A549 (cell line): ENCODE data around the gene CPB2.

ENCODE experiments used
- CTCF ChIP-seq: fragments of >200 bp; sonication (Bioruptor Twin); formaldehyde crosslinking; IDR thresholded peaks from 3 replicates; pipeline ENCODE4 v1.5.1; 2016
- EP300 ChIP-seq, 2 experiments: fragments of >200 bp; sonication (Bioruptor Twin); formaldehyde crosslinking; IDR thresholded peaks; 2 replicates in 1 of 2; 3 replicates in 1 of 2; pipeline ENCODE4 v1.6.1; 2016 to 2017
- JUNB ChIP-seq: fragments of >200 bp; sonication (Bioruptor Twin); formaldehyde crosslinking; IDR thresholded peaks from 2 replicates; pipeline ENCODE4 v1.6.1; 2016
- KDM5A ChIP-seq: fragments of 200-600 bp; sonication (generic); IDR thresholded peaks from 2 replicates; pipeline ENCODE4 v1.6.1; 2016; ENCODE audit warnings: antibody characterized with exemption, mild to moderate bottlenecking
- MAFK ChIP-seq: fragments of 450-650 bp; IDR thresholded peaks from 2 replicates; pipeline ENCODE4 v1.6.1; 2014; ENCODE audit not compliant: partially characterized antibody
- NR3C1 ChIP-seq: fragments of >200 bp; sonication (Bioruptor Twin); formaldehyde crosslinking; IDR thresholded peaks from 3 replicates; pipeline ENCODE4 v1.6.1; 2017
- PBX3 ChIP-seq: IDR thresholded peaks from 2 replicates; pipeline ENCODE4 v1.6.1; 2012
- POLR2A ChIP-seq: IDR thresholded peaks from 2 replicates; pipeline ENCODE4 v1.6.1; 2012; ENCODE audit warnings: mild to moderate bottlenecking, low read length
- POLR2AphosphoS2 ChIP-seq: conservative IDR thresholded peaks from 2 replicates; pipeline ENCODE4 v1.6.1; 2012; ENCODE audit warnings: low read length, improper control_type of control experiment, inconsistent platforms
- REST ChIP-seq: fragments of 200-600 bp; sonication (generic); IDR thresholded peaks from 2 replicates; pipeline ENCODE4 v1.6.1; 2016; ENCODE audit warnings: antibody characterized with exemption, mild to moderate bottlenecking, moderate library complexity
- ZSCAN20 ChIP-seq: fragments of 250-450 bp; sonication (Bioruptor Pico); IDR thresholded peaks from 2 replicates; pipeline ENCODE4 v1.8.0; 2022; ENCODE audit warnings: mild to moderate bottlenecking, moderate library complexity
- TF ChIP-seq, protein P1 (sequence below): IDR thresholded peaks from 2 replicates; pipeline ENCODE4 v1.6.1; 2012

GRCh38 chr13:46008631-46009030 lies 96.2 kb downstream of the CPB2 start:
- TF ChIP-seq POLR2A (no peak), CTCF (no peak), EP300 (IDR thresholded peaks at IDR 0.05) (no peak), ZSCAN20 (no peak), POLR2AphosphoS2 (no peak), MAFK (no peak), KDM5A (no peak), JUNB (no peak), NR3C1 (no peak), REST (no peak), PBX3 (no peak)
- TF ChIP-seq, protein P1, sequence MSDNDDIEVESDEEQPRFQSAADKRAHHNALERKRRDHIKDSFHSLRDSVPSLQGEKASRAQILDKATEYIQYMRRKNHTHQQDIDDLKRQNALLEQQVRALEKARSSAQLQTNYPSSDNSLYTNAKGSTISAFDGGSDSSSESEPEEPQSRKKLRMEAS = no peak
